MM.1S (cell line): Measurements from ENCODE around the gene MMP24.

ENCODE experiments used
- CTCF ChIP-seq: fragments of 300-600 bp; sonication (generic); IDR thresholded peaks from 2 replicates; pipeline ENCODE4 v1.5.1; 2016; ENCODE audit warnings: antibody characterized with exemption, low read length, mixed read lengths
- EZH2 ChIP-seq: fragments of 300-600 bp; sonication (generic); optimal IDR thresholded peaks from 2 replicates; pipeline ENCODE3; 2017; ENCODE audit warnings: low read depth, mild to moderate bottlenecking, antibody characterized with exemption, low read length, mixed read lengths

GRCh38 chr20:35191419-35192117, 34.9 kb upstream of the MMP24 start:
- TF ChIP-seq CTCF (no peak), EZH2 (no peak)
